GM19035 (cell line): ENCODE results near the gene IFNA2.
A peak's percentile ranks its signal among the peaks of the same experiment; 100 is the strongest.
"Not testable (repeated sequence)": the region's sequence is repeated elsewhere in the genome, so short reads cannot be mapped to it uniquely, and the experiment has no call there.

ENCODE experiments used
- ATAC-seq: cut with Tn5 transposase; IDR thresholded peaks from one replicate; pipeline ENCODE4 v1.9.1; 2021; ENCODE audit not compliant: unreplicated experiment

Gene IFNA2

GRCh38 chr9:21385131-21385670 lies at the start of gene IFNA2:
Gene IFNA2, minus strand, starts transcription at chr9:21385398. Its CDS starts 69 bp downstream, at chr9:21385329.
- no peak for ATAC-seq

DNA sequence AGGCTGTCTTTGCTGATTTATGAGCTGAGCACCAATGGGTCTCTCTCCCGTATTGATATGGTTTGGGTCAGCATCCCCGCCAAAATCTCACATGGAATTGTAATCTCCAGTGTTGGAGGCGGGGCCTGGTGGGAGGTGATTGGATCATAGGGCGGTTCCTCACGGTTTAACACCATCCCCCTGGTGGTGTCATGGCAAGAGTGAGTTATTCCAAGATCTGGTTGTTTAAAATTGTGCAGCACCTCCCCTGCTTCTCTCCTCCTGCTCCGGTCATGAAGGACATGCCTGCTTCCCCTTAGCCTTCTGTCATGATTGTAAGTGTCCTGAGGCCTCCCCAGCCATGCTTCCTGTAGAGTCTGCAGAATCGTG lies 49.8 kb upstream of the IFNA2 start:
- ATAC-seq = not testable (repeated sequence)

DNA sequence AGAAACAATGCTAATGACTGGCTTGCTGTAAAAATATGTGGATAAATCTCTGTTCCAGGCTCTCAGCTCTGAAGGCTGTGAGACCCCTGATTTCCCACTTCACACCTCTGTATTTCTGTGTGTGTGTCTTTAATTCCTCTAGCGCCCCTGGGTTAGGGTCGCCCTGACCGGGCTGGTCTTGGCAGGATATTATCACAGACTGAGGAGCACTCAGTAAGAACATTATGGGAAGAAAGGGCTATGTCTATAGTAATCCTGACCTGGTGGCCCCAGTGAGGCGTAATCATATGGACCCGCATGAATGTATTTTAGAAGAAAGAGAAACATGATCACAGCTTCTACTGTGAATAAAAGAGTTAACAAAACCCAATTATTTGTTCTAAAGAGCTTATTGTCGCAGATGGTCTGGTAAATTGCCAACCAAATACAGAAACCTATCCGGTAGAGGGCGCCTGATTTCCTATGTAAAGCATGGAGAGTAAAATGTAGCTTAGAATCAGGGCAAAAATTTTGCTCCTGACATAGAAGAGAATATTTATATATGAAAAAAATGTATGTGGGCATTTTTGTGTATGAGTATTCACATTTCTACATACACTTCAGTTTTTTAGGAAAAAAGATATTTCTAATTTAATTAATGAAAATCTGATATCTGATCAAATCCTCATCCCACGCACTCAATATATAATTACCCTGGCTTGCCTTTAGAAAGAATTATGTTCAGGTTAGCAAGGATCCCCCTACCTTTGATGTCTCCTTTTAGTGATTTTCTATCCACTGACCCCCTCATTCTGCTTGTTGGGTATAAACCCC lies 49.2 kb upstream of the IFNA2 start:
- no peak for ATAC-seq

DNA sequence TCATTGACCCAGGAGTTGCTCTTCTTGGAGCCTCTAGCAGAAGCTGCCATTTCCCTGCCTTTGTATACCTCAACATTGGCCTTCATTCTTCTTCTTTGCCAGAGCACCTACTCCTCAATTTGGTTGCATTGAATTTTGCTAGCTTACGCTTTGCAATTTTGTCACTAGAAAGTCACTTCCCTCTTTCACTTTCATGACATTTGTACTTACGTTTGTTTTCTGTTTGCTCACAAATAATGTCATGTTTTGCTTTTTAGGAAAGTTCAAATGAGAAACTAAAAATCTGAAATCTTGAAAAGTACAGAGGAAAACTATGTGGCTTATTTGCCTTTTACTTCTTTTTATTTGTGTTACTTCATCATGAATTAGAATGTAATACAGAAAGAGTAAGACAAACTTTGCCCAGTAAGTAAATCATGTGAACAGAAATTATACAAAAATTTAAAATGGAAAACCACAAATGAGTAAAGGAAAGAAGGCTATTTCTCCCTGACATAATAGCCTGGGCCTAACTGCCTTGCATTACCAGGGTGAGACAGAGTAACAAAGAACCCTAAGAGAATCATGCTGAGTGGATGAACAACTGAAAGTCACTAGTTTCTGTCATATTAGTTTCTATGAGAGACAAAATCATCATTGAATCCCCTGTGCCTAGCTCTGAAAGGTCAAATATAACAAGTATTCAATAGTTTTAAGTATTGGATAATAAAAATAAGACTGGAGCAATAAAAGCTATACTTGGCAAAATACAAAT lies 47.7 kb upstream of the IFNA2 start:
- peak; percentile 53 for ATAC-seq

GRCh38 chr9:21429191-21429590 lies 44.0 kb upstream of the IFNA2 start:
- no peak for ATAC-seq

- no peak for ATAC-seq
These were observed 43.0 kb upstream of the IFNA2 start for GRCh38 chr9:21428235-21428634.

DNA sequence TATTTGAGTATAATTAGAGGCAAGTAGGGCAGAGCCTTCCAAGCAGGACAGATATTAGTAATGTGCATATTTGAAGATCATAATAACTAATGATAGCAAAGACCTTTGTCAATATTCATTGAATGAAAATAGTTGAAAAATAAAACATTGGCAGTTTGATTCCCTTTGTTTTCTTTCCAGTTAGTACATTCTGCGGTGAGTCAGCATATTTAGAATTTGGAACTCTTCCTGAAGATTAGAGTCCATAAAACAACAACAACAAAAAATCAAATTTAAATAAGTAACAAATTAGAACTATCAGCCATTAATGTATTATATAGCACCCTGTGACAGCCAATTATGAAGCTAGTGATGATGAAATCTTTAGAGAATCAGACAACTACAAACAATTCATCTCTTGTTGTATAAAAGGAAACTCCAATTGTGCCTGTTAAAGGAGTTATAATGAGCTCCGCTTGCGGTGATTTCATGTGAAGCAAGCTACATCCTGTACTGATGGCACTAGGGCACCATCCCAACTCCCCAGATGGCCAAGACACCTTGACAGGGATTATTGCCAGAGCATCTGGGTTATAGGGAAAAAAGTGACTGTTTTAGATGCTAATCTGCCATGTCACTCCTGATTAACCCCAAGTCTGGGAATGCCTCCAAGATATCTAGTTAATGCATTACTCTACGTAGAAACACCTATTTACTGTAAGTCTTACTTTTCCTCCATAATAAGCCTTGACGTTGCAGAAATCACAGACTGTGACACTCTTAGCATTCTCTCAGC lies 30.5 kb upstream of the IFNA2 start:
- no peak for ATAC-seq

- ATAC-seq = no peak
These were observed 29.2 kb upstream of the IFNA2 start for GRCh38 chr9:21414220-21414940.

DNA sequence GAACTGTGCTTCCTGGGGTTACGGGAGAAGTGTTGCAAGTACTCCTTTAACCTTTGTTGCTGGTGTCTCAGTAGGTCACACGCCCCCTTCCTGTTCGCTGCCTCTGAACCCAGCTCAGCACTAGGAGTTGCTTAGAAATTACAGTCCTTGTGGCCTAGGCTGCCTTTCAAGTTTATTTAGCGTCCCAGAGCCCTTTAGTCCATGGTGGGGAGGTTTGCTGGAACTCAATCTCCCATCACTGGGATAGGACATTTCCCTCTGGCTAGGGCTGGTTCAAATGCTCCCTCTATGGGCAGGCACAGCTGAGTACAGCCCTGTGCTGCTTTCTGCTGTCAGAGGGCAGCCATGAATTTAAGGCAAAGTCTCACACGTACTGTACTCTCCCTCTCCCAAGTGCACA lies 28.4 kb upstream of the IFNA2 start:
- no peak for ATAC-seq

- no peak for ATAC-seq
These were observed 28.0 kb upstream of the IFNA2 start for GRCh38 chr9:21413151-21413550.

- ATAC-seq = no peak
These were observed 26.9 kb upstream of the IFNA2 start for GRCh38 chr9:21412107-21412506.

DNA sequence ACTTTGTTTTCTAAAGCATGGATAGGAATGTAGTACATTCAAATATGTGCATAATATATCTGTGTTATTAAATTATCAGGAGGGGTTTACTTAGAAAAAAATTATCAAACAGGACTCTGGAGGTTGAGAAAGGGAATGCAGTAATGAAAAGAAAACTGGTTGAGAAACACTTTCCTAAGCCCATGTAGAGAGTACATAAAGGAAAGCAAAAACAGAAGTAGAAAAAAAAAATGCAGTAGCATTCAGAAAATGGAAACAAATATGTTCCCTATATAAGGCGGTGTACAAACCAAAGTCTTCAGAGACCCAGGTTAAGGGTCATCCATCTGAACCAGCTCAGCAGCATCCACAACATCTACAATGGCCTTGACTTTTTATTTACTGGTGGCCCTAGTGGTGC lies 23.6 kb upstream of the IFNA2 start, which contains the start of gene IFNA8:
IFNA8 (plus strand) TSS at position 301 of the 400 bp plus-strand sequence; CDS start at position 361, 60 bp downstream.
- no peak for ATAC-seq

DNA sequence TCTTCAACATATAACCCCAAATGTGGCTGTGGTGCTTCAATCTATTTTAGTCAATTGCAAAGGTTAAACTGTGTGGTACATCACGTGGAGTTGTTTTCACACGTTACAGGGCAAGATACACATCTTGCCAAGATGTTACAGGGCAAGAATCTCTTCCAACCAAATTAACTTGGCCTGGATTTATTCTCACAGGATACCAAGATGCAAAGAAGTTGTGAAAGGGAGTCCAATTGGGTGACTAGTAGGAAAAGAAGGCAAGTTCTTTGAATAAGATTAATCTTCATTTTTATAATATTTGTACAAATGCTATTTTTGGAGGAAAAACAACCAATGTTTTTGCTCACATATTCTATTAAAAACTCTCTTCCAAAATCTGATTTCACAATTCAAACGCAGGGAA lies 18.9 kb upstream of the IFNA2 start:
- no peak for ATAC-seq

GRCh38 chr9:21402386-21403251 lies 17.4 kb upstream of the IFNA2 start:
- ATAC-seq = no peak

- no peak for ATAC-seq
These were observed 14.8 kb upstream of the IFNA2 start for GRCh38 chr9:21399956-21400355.

- no peak for ATAC-seq
These were observed 13.8 kb upstream of the IFNA2 start for GRCh38 chr9:21398955-21399489.

DNA sequence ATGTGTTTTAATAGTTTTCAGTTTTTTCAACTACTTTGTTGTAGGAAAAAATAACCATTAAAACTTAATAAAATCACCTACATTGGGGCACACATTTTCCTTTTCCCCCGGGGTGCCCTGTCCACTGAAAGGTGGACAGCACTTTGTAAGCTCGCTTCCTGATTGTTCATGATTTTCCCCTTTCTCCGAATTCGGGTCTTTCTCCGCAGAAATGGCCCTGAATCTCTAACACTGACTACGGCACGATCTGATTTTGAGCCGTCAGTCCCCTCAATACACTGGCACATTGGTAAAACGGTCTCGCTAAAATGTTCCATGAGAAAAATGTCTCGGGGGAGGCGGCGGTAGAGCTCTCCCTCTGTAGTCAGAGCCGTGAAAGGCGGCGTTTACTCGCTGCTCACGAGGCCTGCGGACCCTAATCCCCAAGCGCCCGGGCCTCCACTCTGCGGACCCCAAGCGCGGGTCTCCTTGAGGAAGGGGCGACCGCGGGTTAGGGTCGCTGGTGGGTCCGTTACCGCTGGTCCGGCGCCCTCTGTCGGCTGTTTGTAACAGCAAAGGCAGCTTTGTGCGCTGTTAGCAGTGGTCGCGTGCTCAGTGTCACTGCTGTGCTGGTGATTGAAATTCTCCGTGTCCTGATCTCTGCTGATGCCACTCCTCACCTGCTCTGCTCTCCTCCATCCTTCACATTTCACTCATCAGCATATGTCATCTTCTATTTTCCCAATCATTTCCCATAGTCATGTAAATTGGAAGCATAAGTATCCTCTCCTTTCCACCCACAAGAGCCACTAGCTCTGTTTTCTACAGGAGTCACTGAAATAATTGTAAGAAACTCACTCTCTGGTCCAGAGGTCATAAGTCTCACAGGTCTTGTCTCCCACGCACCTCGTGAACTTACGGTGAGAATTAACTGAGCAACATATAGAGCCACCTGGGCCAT lies 10.8 kb upstream of the IFNA2 start:
- peak; percentile 76 for ATAC-seq

- ATAC-seq = peak; percentile 79
These were observed 7.1 kb upstream of the IFNA2 start for GRCh38 chr9:21392270-21392669.
